Superior temporal gyrus (tissue), 1 donor: ENCODE measurements around the gene SYTL1.

ENCODE experiments used
- DNase-seq: peaks from one replicate; pipeline ENCODE4 v3.0.0-alpha.2; 2016; ENCODE audit errors: extremely low spot score

Gene SYTL1

DNA sequence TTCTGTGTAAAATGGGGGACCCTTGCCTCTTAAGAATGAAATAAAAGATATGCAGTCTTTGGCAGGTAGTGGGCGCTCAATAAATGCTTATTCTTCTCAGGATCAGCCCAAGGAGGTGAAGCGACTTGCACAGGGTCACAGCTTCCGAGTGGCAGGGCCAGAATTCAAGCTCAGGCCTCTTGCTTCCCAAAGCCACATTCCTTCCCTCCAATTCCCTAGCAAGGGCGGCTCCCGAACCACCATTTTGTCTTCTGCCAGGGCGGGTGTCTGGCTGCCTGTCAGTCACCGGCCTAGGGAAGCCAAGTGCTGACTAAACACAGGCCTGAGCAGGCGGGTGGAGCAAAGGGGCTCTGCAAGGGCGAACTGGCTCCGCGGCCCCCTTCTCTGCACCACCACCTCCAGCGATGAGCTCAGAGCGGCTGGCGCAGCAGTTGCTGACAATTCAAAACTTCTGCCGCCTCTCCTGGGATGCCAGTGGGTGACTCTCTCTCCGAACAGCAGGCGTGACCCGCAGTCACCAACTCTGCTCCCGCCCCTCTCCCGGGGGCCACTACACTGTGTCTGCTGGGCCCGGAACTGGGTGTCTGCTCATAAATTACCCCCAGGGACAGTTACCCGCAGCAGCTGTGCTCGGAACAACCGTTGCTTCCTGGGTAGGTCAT lies 61.4 kb downstream of the SYTL1 start:
- no peak for DNase-seq
